IPS-15b (cell line): ENCODE results near the gene ANO2.

Experiments used
- H3K27me3 ChIP-seq: one replicate; pipeline ENCODE4 v1.6.1; 2013; ENCODE audit warnings: low read length; ENCODE audit not compliant: control insufficient read depth, insufficient read depth
- H3K36me3 ChIP-seq: one replicate; pipeline ENCODE4 v1.6.1; 2013; ENCODE audit warnings: low read length; ENCODE audit not compliant: control insufficient read depth, insufficient read depth
- H3K4me1 ChIP-seq: one replicate; pipeline ENCODE4 v1.6.1; 2013; ENCODE audit warnings: mild to moderate bottlenecking, low read length; ENCODE audit not compliant: control insufficient read depth, insufficient read depth
- H3K4me3 ChIP-seq: one replicate; pipeline ENCODE4 v1.5.1; 2013; ENCODE audit warnings: low read depth, low read length
- H3K9ac ChIP-seq: one replicate; pipeline ENCODE4 v1.6.1; 2013; ENCODE audit warnings: low read depth, mild to moderate bottlenecking, low read length
- H3K9me3 ChIP-seq: one replicate; pipeline ENCODE4 v1.6.1; 2013; ENCODE audit warnings: mild to moderate bottlenecking, low read length; ENCODE audit not compliant: control insufficient read depth, insufficient read depth

ANO2 gene

GRCh38 chr12:5945071-5946008, at the start of gene ANO2:
ANO2 (minus strand) TSS chr12:5945259; CDS start chr12:5945217, 42 bp downstream.
- peak within 1 kb of the TSS; percentile 89 for H3K4me3 ChIP-seq
- H3K27me3 ChIP-seq = peaks cover 50% of the 10 kb centered on the region
- no peaks in the 10 kb centered on the region for H3K36me3 ChIP-seq
- H3K9ac ChIP-seq = peak within 1 kb of the TSS; percentile 60
- peaks cover 5% of the 10 kb centered on the region for H3K4me1 ChIP-seq
- no peaks in the 10 kb centered on the region for H3K9me3 ChIP-seq

DNA sequence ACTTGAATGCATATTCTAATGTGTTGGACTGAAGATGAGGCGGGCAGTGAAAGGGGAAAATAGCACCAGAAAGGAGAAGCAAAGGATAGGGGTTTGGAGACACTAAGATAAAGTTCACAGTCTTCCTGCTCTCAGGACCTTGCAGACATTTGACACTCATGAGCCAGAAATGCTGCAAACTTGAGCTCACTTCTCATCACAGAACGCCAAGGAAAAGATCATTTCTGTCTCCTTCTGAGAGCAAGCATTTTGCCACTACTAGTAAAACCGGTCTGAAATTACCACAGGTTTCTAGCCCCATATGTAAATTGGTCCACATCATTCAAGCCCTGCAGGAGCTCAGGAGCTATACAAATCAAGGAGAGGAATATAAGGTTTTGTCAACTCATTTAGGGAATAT, 44.6 kb upstream of the ANO2 start:
- Histone ChIP-seq H3K4me3 (no peak overlapping the region), H3K9me3 (no peaks in the 10 kb centered on the region), H3K4me1 (no peaks in the 10 kb centered on the region)

GRCh38 chr12:5988659-5989116, 43.6 kb upstream of the ANO2 start:
- H3K4me1 ChIP-seq = no peaks in the 10 kb centered on the region
- H3K27me3 ChIP-seq = no peaks in the 10 kb centered on the region
- H3K9ac ChIP-seq = no peak overlapping the region
- H3K9me3 ChIP-seq = no peaks in the 10 kb centered on the region
- no peak overlapping the region for H3K4me3 ChIP-seq
- no peaks in the 10 kb centered on the region for H3K36me3 ChIP-seq

More for the DNA sequence above, 44.6 kb upstream of the ANO2 start:
- H3K9ac ChIP-seq = no peak overlapping the region
- H3K36me3 ChIP-seq = no peaks in the 10 kb centered on the region
- no peaks in the 10 kb centered on the region for H3K27me3 ChIP-seq

DNA sequence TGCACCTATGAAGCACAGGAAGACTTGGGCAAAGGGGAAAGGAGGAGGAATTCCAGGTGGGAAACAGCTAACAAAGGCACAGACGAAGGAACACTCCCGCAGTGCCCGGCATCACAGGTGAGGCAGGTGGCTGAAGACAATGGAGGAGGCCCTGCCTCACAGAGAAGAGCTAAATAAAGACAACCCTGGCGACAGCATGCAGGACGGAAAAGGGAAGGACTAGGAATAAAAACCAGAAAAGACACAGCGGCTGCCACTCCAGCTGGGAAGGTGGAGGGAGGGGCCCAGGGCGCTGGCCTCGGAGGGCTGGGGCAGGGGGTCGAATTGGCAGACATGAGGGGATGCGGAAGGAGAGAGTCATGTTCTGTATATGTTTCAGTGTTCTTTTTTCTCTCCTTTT, 43.0 kb upstream of the ANO2 start:
- Histone ChIP-seq H3K9ac (no peak overlapping the region), H3K36me3 (no peaks in the 10 kb centered on the region), H3K4me3 (no peak overlapping the region), H3K27me3 (no peaks in the 10 kb centered on the region), H3K4me1 (no peaks in the 10 kb centered on the region), H3K9me3 (no peaks in the 10 kb centered on the region)

DNA sequence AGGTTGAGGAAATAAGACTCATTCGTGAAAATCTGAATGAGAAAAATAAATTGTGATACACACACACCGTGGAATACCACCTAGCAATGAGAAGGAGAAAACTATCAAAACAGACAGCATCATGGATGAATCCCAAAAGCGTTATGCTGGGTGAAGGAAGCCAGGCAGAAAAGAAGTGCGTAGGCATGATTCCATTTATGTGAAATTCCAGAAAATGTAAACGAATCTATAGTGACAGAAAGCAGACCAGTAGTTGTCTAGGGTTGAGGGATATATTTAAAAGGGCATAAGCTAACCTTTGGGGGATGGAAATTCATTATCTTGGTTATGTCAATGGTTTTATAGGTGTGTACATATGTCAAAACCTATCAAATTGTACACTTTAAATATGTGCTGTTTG, 42.5 kb upstream of the ANO2 start:
- no peaks in the 10 kb centered on the region for H3K4me1 ChIP-seq
- H3K27me3 ChIP-seq = no peaks in the 10 kb centered on the region
- no peak overlapping the region for H3K4me3 ChIP-seq
- H3K9ac ChIP-seq = no peak overlapping the region
- no peaks in the 10 kb centered on the region for H3K36me3 ChIP-seq
- H3K9me3 ChIP-seq = no peaks in the 10 kb centered on the region

- no peaks in the 10 kb centered on the region for H3K9me3 ChIP-seq
Measured at GRCh38 chr12:5985471-5985870, 40.4 kb upstream of the ANO2 start.

DNA sequence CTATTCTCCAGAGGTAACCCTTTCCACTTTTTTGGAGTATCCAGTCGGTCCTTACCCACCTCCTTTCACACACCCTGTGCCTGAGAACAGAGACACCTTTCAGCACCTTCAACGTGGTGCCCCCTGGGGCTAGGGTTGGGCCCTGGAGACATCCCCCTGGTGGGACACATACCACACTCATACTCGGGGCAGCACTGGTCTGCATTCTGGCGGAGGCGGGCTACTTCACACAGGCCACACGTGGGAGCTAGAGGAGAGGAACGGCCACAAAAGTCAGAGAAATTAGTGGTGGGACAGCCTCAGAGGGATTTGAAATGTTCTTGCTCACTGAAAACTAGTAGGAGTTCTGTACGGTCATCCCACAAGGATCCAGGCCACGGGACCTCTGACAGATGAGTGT, 39.8 kb upstream of the ANO2 start:
- Histone ChIP-seq H3K27me3 (no peaks in the 10 kb centered on the region), H3K4me3 (no peak overlapping the region), H3K9me3 (no peaks in the 10 kb centered on the region), H3K36me3 (no peaks in the 10 kb centered on the region), H3K4me1 (no peaks in the 10 kb centered on the region), H3K9ac (no peak overlapping the region)

More at GRCh38 chr12:5985471-5985870, 40.4 kb upstream of the ANO2 start:
- H3K4me1 ChIP-seq = no peaks in the 10 kb centered on the region
- H3K4me3 ChIP-seq = no peak overlapping the region
- no peak overlapping the region for H3K9ac ChIP-seq
- no peaks in the 10 kb centered on the region for H3K27me3 ChIP-seq
- H3K36me3 ChIP-seq = no peaks in the 10 kb centered on the region

DNA sequence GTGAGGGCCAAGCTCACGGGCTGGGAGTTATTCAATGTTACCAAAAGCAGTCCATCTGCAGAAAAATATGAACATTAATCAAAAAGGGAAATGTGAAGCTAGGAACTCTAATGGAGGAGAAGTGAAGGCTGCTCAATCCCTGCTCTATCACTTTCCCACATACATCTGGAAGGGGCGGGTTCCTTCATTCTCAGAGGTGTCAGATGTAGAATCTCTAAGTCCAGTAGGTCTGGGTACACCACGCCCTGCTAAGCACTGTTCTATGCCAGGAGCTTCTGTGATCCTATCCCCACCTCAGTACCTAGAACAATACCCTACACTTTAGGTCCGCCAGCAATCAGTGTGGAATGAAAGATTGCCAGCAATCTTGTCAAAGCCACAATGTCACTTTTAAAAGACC, 37.0 kb upstream of the ANO2 start:
- Histone ChIP-seq H3K4me1 (no peaks in the 10 kb centered on the region), H3K9me3 (no peaks in the 10 kb centered on the region), H3K9ac (no peak overlapping the region), H3K27me3 (no peaks in the 10 kb centered on the region), H3K4me3 (no peak overlapping the region), H3K36me3 (no peaks in the 10 kb centered on the region)

DNA sequence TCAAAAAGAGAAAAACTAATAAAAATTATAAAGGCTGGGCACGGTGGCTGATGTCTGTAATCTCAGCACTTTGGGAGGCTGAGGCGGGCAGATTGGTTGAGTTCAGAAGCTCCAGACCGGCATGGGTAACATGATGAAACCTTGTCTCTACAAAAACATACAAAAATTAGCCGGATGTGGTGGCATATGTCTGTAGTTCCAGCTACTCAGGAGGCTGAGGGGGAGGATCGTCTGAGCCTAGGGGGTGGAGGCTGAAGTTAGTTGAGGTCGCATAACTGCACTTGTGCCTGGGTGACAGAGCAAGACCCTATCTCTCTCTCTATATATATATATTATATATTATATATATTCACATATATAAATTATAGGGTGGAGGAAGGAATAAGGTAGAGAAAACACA, 32.5 kb upstream of the ANO2 start:
- H3K4me1 ChIP-seq = no peaks in the 10 kb centered on the region
- no peak overlapping the region for H3K9ac ChIP-seq
- H3K27me3 ChIP-seq = no peaks in the 10 kb centered on the region
- no peak overlapping the region for H3K4me3 ChIP-seq
- no peaks in the 10 kb centered on the region for H3K36me3 ChIP-seq
- no peaks in the 10 kb centered on the region for H3K9me3 ChIP-seq

- no peak overlapping the region for H3K4me3 ChIP-seq
- no peaks in the 10 kb centered on the region for H3K4me1 ChIP-seq
- H3K36me3 ChIP-seq = no peaks in the 10 kb centered on the region
- H3K27me3 ChIP-seq = no peaks in the 10 kb centered on the region
- no peaks in the 10 kb centered on the region for H3K9me3 ChIP-seq
- H3K9ac ChIP-seq = no peak overlapping the region
Measured at GRCh38 chr12:5976711-5977110, 31.7 kb upstream of the ANO2 start.

GRCh38 chr12:5976196-5976595, 31.1 kb upstream of the ANO2 start:
- Histone ChIP-seq H3K9me3 (no peaks in the 10 kb centered on the region), H3K4me1 (no peaks in the 10 kb centered on the region), H3K36me3 (no peaks in the 10 kb centered on the region), H3K9ac (no peak overlapping the region), H3K4me3 (no peak overlapping the region), H3K27me3 (no peaks in the 10 kb centered on the region)

- Histone ChIP-seq H3K36me3 (no peaks in the 10 kb centered on the region), H3K4me1 (no peaks in the 10 kb centered on the region)
Measured at GRCh38 chr12:5973461-5974115, 28.5 kb upstream of the ANO2 start.

More at GRCh38 chr12:5973461-5974115, 28.5 kb upstream of the ANO2 start:
- Histone ChIP-seq H3K9me3 (no peaks in the 10 kb centered on the region), H3K9ac (no peak overlapping the region), H3K27me3 (no peaks in the 10 kb centered on the region), H3K4me3 (no peak overlapping the region)
